ENCODE measurements around the gene VANGL2.

Gene VANGL2

GRCh38 chr1:160429125-160429561 lies 28.8 kb downstream of the VANGL2 start:
- DNase-seq = no peak

- no peak for DNase-seq
Observed at GRCh38 chr1:160429702-160430535, 29.6 kb downstream of the VANGL2 start.

GRCh38 chr1:160431006-160431405 lies 30.6 kb downstream of the VANGL2 start:
- no peak for DNase-seq

- no peak for DNase-seq
Observed at GRCh38 chr1:160431571-160431970, 31.2 kb downstream of the VANGL2 start.

GRCh38 chr1:160432371-160432786 lies 32.0 kb downstream of the VANGL2 start:
- no peak for DNase-seq

- DNase-seq = no peak
Observed at GRCh38 chr1:160436966-160437365, 36.6 kb downstream of the VANGL2 start.

GRCh38 chr1:160437432-160438316 lies 37.3 kb downstream of the VANGL2 start:
- DNase-seq = no peak

GRCh38 chr1:160438317-160438918 lies 38.1 kb downstream of the VANGL2 start:
- DNase-seq = no peak

- no peak for DNase-seq
Observed at GRCh38 chr1:160438935-160439334, 38.6 kb downstream of the VANGL2 start.

GRCh38 chr1:160439718-160440117 lies 39.4 kb downstream of the VANGL2 start:
- DNase-seq = no peak

- DNase-seq = no peak
Observed at GRCh38 chr1:160446945-160447600, 46.7 kb downstream of the VANGL2 start.

GRCh38 chr1:160449494-160449893 lies 49.1 kb downstream of the VANGL2 start:
- DNase-seq = no peak

GRCh38 chr1:160451119-160451858 lies 50.9 kb downstream of the VANGL2 start:
- no peak for DNase-seq

GRCh38 chr1:160451859-160452232 lies 51.5 kb downstream of the VANGL2 start:
- DNase-seq = no peak

- DNase-seq = no peak
Observed at GRCh38 chr1:160453443-160453842, 53.1 kb downstream of the VANGL2 start.

GRCh38 chr1:160454371-160455152 lies 54.2 kb downstream of the VANGL2 start:
- no peak for DNase-seq

- no peak for DNase-seq
Observed at GRCh38 chr1:160455153-160455517, 54.8 kb downstream of the VANGL2 start.

- no peak for DNase-seq
Observed at GRCh38 chr1:160459056-160459455, 58.7 kb downstream of the VANGL2 start.

- DNase-seq = no peak
Observed at GRCh38 chr1:160459687-160460086, 59.3 kb downstream of the VANGL2 start.

GRCh38 chr1:160460214-160460642 lies 59.9 kb downstream of the VANGL2 start:
- DNase-seq = no peak

GRCh38 chr1:160460683-160461287 lies 60.4 kb downstream of the VANGL2 start:
- no peak for DNase-seq
